IMR-90 (cell line): ENCODE measurements around the gene IL12RB2. TPM values are rescaled to one million over a fixed set of nuclear protein-coding genes. Genes with fewer than 3 reads are reported as not detected.

Source experiments
- ATAC-seq: fragments of 200-7000 bp; cut with Tn5 transposase; 2 replicates; pipeline ENCODE4 v1.9.1; 2020; ENCODE audit warnings: low read depth, mild to moderate bottlenecking, moderate library complexity
- BruUV-seq: library from RNA; stranded (reverse); fragments of 400-500 nt; replicated peaks from 2 replicates; lab custom pipeline; 2021; lab: Mats Ljungman, UMichigan
- CTCF ChIA-PET: fragments of 300-600 bp; formaldehyde crosslinking; extraction: SDS; loops from one replicate; lab custom pipeline; 2021; ENCODE audit warnings: antibody characterized with exemption; lab: Yijun Ruan, JAX
- POLR2A ChIA-PET: fragments of 300-600 bp; sonication (Branson Sonifier 250); formaldehyde crosslinking; loops from one replicate; lab custom pipeline; 2022; ENCODE audit warnings: antibody characterized with exemption; ENCODE audit not compliant: unreplicated experiment; lab: Charles Lee
- DNase-seq: peaks from one replicate; pipeline ENCODE4 v3.0.0; 2013
- H2AFZ ChIP-seq: replicated peaks from 2 replicates; pipeline ENCODE3; 2013; ENCODE audit warnings: low read length, mild to moderate bottlenecking; ENCODE audit not compliant: poor library complexity
- H2AK5ac ChIP-seq: 2 replicates; pipeline ENCODE4 v1.6.1; 2013; ENCODE audit warnings: low read depth, low read length, inconsistent platforms
- H2AK9ac ChIP-seq: replicated peaks from 2 replicates; pipeline ENCODE3; 2013; ENCODE audit warnings: mild to moderate bottlenecking, low read depth, low read length, moderate library complexity; ENCODE audit not compliant: poor library complexity
- H2BK120ac ChIP-seq: 2 replicates; pipeline ENCODE4 v1.6.1; 2013; ENCODE audit warnings: low read depth, low read length, inconsistent platforms
- H2BK15ac ChIP-seq: 3 replicates; pipeline ENCODE4 v1.6.1; 2013; ENCODE audit warnings: low read depth, low read length, inconsistent platforms
- H2BK20ac ChIP-seq: 2 replicates; pipeline ENCODE4 v1.6.1; 2013; ENCODE audit warnings: low read depth, mild to moderate bottlenecking, inconsistent platforms, low read length, moderate library complexity
- H2BK5ac ChIP-seq: 2 replicates; pipeline ENCODE4 v1.6.1; 2013; ENCODE audit warnings: mild to moderate bottlenecking, low read depth, low read length, inconsistent platforms; ENCODE audit not compliant: poor library complexity, severe bottlenecking
- H3K14ac ChIP-seq: replicated peaks from 2 replicates; pipeline ENCODE4 v1.6.1; 2013; ENCODE audit warnings: low read depth, low read length, inconsistent platforms
- H3K18ac ChIP-seq: 2 replicates; pipeline ENCODE4 v1.6.1; 2013; ENCODE audit warnings: low read depth, low read length, control low read depth
- H3K23ac ChIP-seq: 2 replicates; pipeline ENCODE4 v1.6.1; 2013; ENCODE audit warnings: low read depth, low read length, inconsistent platforms
- H3K27ac ChIP-seq: 2 replicates; pipeline ENCODE4 v1.5.1; 2013; ENCODE audit warnings: mild to moderate bottlenecking, control low read depth, low read length; ENCODE audit not compliant: insufficient read depth
- H3K27me3 ChIP-seq: 2 replicates; pipeline ENCODE4 v1.6.1; 2013; ENCODE audit warnings: low read length; ENCODE audit not compliant: control insufficient read depth, insufficient read depth
- H3K36me3 ChIP-seq: 2 replicates; pipeline ENCODE4 v1.6.1; 2013; ENCODE audit warnings: low read length, mixed read lengths; ENCODE audit not compliant: control insufficient read depth, insufficient read depth
- H3K4ac ChIP-seq: 2 replicates; pipeline ENCODE4 v1.6.1; 2013; ENCODE audit warnings: low read depth, low read length, inconsistent platforms
- H3K4me1 ChIP-seq: 2 replicates; pipeline ENCODE4 v1.6.1; 2013; ENCODE audit warnings: low read length, mixed read lengths; ENCODE audit not compliant: control insufficient read depth, insufficient read depth
- H3K4me2 ChIP-seq: 2 replicates; pipeline ENCODE4 v1.6.1; 2013; ENCODE audit warnings: low read depth, mild to moderate bottlenecking, control low read depth, low read length, moderate library complexity
- H3K4me3 ChIP-seq: 2 replicates; pipeline ENCODE4 v1.5.1; 2013; ENCODE audit warnings: low read depth, mild to moderate bottlenecking, control low read depth, low read length, moderate library complexity; ENCODE audit not compliant: insufficient read depth
- H3K56ac ChIP-seq: 2 replicates; pipeline ENCODE4 v1.6.1; 2013; ENCODE audit warnings: low read length, inconsistent platforms; ENCODE audit not compliant: insufficient read depth; ENCODE audit errors: extremely low read depth
- H3K79me1 ChIP-seq, 2 experiments: 2 replicates each; pipeline ENCODE4 v1.6.1; 2013; ENCODE audit warnings: low read length in 2 of 2, inconsistent platforms in 1 of 2, low read depth in 1 of 2
- H3K9ac ChIP-seq: 2 replicates; pipeline ENCODE4 v1.6.1; 2013; ENCODE audit warnings: low read depth, low read length, control low read depth
- H3K9me1 ChIP-seq: 2 replicates; pipeline ENCODE4 v1.6.1; 2013; ENCODE audit warnings: low read length, inconsistent platforms; ENCODE audit not compliant: insufficient read depth
- H3K9me3 ChIP-seq: 2 replicates; pipeline ENCODE4 v1.6.1; 2013; ENCODE audit warnings: low read length; ENCODE audit not compliant: control insufficient read depth, insufficient read depth
- H4K20me1 ChIP-seq: 2 replicates; pipeline ENCODE4 v1.6.1; 2013; ENCODE audit warnings: low read length, inconsistent platforms; ENCODE audit not compliant: insufficient read depth
- H4K5ac ChIP-seq: 2 replicates; pipeline ENCODE4 v1.6.1; 2013; ENCODE audit warnings: mild to moderate bottlenecking, low read depth, low read length, control low read depth
- H4K8ac ChIP-seq, 2 experiments: 2 replicates each; pipeline ENCODE4 v1.6.1; 2013; ENCODE audit warnings: low read depth in 2 of 2, low read length in 2 of 2, control low read depth in 1 of 2, inconsistent platforms in 1 of 2
- H4K91ac ChIP-seq: 2 replicates; pipeline ENCODE4 v1.6.1; 2013; ENCODE audit warnings: low read depth, low read length, inconsistent platforms; ENCODE audit not compliant: insufficient read depth
- CEBPB ChIP-seq: IDR thresholded peaks from 2 replicates; pipeline ENCODE4 v1.6.1; 2012; ENCODE audit warnings: low read depth, low read length, improper control_type of control experiment
- CTCF ChIP-seq: conservative IDR thresholded peaks from 2 replicates; pipeline ENCODE4 v1.5.1; 2012; ENCODE audit warnings: mild to moderate bottlenecking, low read depth, low read length, improper control_type of control experiment
- FOS ChIP-seq: fragments of 150-350 bp; IDR thresholded peaks from 2 replicates; pipeline ENCODE4 v1.6.1; 2016; ENCODE audit warnings: low read depth, low read length
- MAFK ChIP-seq: IDR thresholded peaks from 2 replicates; pipeline ENCODE4 v1.6.1; 2012; ENCODE audit warnings: low read depth, low read length, improper control_type of control experiment
- MAZ ChIP-seq: IDR thresholded peaks from 2 replicates; pipeline ENCODE4 v1.6.1; 2012; ENCODE audit warnings: low read depth, mild to moderate bottlenecking, low read length, improper control_type of control experiment, moderate library complexity, borderline replicate concordance
- MXI1 ChIP-seq: IDR thresholded peaks from 2 replicates; pipeline ENCODE4 v1.6.1; 2012; ENCODE audit warnings: low read depth, mild to moderate bottlenecking, low read length, moderate library complexity, borderline replicate concordance
- POLR2A ChIP-seq: IDR thresholded peaks from 2 replicates; pipeline ENCODE4 v1.6.1; 2012; ENCODE audit warnings: mild to moderate bottlenecking, low read depth, low read length
- RAD21 ChIP-seq: IDR thresholded peaks from 2 replicates; pipeline ENCODE4 v1.6.1; 2012; ENCODE audit warnings: low read length, improper control_type of control experiment
- RCOR1 ChIP-seq: IDR thresholded peaks from 2 replicates; pipeline ENCODE4 v1.6.1; 2012; ENCODE audit warnings: mild to moderate bottlenecking, low read length, improper control_type of control experiment; ENCODE audit not compliant: insufficient replicate concordance
- RFX5 ChIP-seq: IDR thresholded peaks from 2 replicates; pipeline ENCODE4 v1.8.0; 2012; ENCODE audit warnings: low read depth, mild to moderate bottlenecking, low read length, moderate library complexity
- SMC3 ChIP-seq: fragments of 150-350 bp; IDR thresholded peaks from 2 replicates; pipeline ENCODE4 v1.6.1; 2016; ENCODE audit warnings: low read depth, mild to moderate bottlenecking, antibody characterized with exemption, low read length, moderate library complexity
- dilution Hi-C: fragments of 300-500 bp; cut with HindIII; formaldehyde crosslinking; loops from one replicate; pipeline ENCODE4 v1.14.3; 2018; ENCODE audit warnings: low sequenced_read_pairs; ENCODE audit not compliant: unreplicated experiment
- in situ Hi-C: fragments of 300-500 bp; cut with MboI; formaldehyde crosslinking; loops from 3 replicates; pipeline ENCODE4 v1.14.3; 2019; ENCODE audit warnings: low sequenced_read_pairs, inconsistent platforms, mixed read lengths
- intact Hi-C: fragments of 100-400 bp; cut with micrococcal nuclease; formaldehyde crosslinking; loops from 2 replicates; pipeline ENCODE4 v1.10.0; 2022
- polyA plus RNA-seq, 3 experiments: library from polyadenylated mRNA; depleted of rRNA; stranded (reverse); fragments of >200 nt; gene quantifications; 2 replicates each; pipeline ENCODE4 v1.2.3, GENCODE V29; 2012; ENCODE audit warnings: low replicate concordance in 1 of 3
- total RNA-seq: library from RNA; depleted of rRNA; stranded (reverse); fragments of >200 nt; gene quantifications from 2 replicates; pipeline ENCODE4 v1.2.3, GENCODE V29; 2012
- TF ChIP-seq, protein P1 (sequence below): fragments of 150-350 bp; IDR thresholded peaks from 2 replicates; pipeline ENCODE4 v1.6.1; 2017; ENCODE audit warnings: mild to moderate bottlenecking, antibody characterized with exemption, low read length, low read depth

IL12RB2 gene
- total and polyA plus RNA-seq, 2 of the 4 experiments (the other 2 are of a cell fraction): not detected

GRCh38 chr1:67420835-67421492, 113.3 kb downstream of the IL12RB2 start:
- ATAC-seq: no peak
- Histone ChIP-seq H3K14ac (no peak overlapping the region), H3K4ac (no peak overlapping the region), H2BK20ac (no peak overlapping the region), H2AK5ac (no peak overlapping the region), H4K5ac (no peak overlapping the region), H3K23ac (no peak overlapping the region), H3K27me3 (no peaks in the 10 kb centered on the region), H4K20me1 (peaks cover 36% of the 10 kb centered on the region), H2BK5ac (no peak overlapping the region), H3K27ac (no peak overlapping the region), H3K36me3 (peaks cover 43% of the 10 kb centered on the region), H3K9ac (no peak overlapping the region), H2AK9ac (no peak overlapping the region), H3K9me3 (no peaks in the 10 kb centered on the region), H3K4me1 (no peaks in the 10 kb centered on the region), H3K18ac (no peak overlapping the region), H4K91ac (no peak overlapping the region), H3K9me1 (no peaks in the 10 kb centered on the region; the same call in 1 of the 2 replicates), H2BK15ac (no peak overlapping the region), H4K8ac (no peak overlapping the region), H3K79me1 (peaks cover 5 to 40% of the 10 kb centered on the region in 2 experiments; a peak in 3 of 4 replicates), H2BK120ac (no peak overlapping the region), H3K56ac (no peak overlapping the region), H2AFZ (no peak overlapping the region), H3K4me3 (no peak overlapping the region), H3K4me2 (no peak overlapping the region)
- no peak for DNase-seq
- BruUV-seq: no TSS peak
- TF ChIP-seq SMC3 (no peak), CEBPB (no peak), CTCF (no peak), RFX5 (no peak), FOS (no peak), MXI1 (no peak), MAZ (no peak), POLR2A (no peak), MAFK (no peak), RAD21 (no peak), RCOR1 (no peak)
- TF ChIP-seq, protein P1, sequence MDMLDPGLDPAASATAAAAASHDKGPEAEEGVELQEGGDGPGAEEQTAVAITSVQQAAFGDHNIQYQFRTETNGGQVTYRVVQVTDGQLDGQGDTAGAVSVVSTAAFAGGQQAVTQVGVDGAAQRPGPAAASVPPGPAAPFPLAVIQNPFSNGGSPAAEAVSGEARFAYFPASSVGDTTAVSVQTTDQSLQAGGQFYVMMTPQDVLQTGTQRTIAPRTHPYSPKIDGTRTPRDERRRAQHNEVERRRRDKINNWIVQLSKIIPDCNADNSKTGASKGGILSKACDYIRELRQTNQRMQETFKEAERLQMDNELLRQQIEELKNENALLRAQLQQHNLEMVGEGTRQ: no peak
- ChIA-PET CTCF (no interaction called here), POLR2A (no interaction called here)
- dilution Hi-C loops (no loop called here), intact Hi-C loops (no loop called here), in situ Hi-C loops (loop anchor here (25.0 kb wide), 1 partner anchor 341 kb away; no protein-coding TSS in a partner anchor)
